HepG2 (cell line): Measurements from ENCODE around the gene WDR59. TPM values are rescaled to one million over a fixed set of nuclear protein-coding genes. Genes with fewer than 3 reads are reported as not detected.

Experiments used
- FLYWCH1 ChIP-seq: sonication (generic); formaldehyde crosslinking; IDR thresholded peaks from 2 replicates; pipeline ENCODE4 v1.8.1; 2023; ENCODE audit warnings: mild to moderate bottlenecking, missing genetic modification reagents
- HNRNPL ChIP-seq: fragments of 200-400 bp; formaldehyde crosslinking; IDR thresholded peaks from 2 replicates; pipeline ENCODE4 v1.6.1; 2017; ENCODE audit warnings: mild to moderate bottlenecking, low read depth, low read length
- MIER2 ChIP-seq: IDR thresholded peaks from 2 replicates; pipeline ENCODE4 v1.6.1; 2016; ENCODE audit warnings: missing biosample characterization, missing genetic modification reagents
- RBM22 ChIP-seq: fragments of 200-400 bp; formaldehyde crosslinking; optimal IDR thresholded peaks from 2 replicates; pipeline ENCODE3; 2017; ENCODE audit warnings: mild to moderate bottlenecking, low read length, moderate library complexity
- SMAD1 ChIP-seq: sonication (generic); formaldehyde crosslinking; IDR thresholded peaks from 2 replicates; pipeline ENCODE4 v1.4.0; 2020; ENCODE audit warnings: missing genetic modification reagents, low read depth, mild to moderate bottlenecking, borderline replicate concordance
- TP53 ChIP-seq: sonication (generic); formaldehyde crosslinking; conservative IDR thresholded peaks from 2 replicates; pipeline ENCODE4 v1.4.0; 2020; ENCODE audit warnings: missing genetic modification reagents
- ZNF317 ChIP-seq: sonication (generic); formaldehyde crosslinking; IDR thresholded peaks from 2 replicates; pipeline ENCODE4 v1.5.0; 2020; ENCODE audit warnings: mild to moderate bottlenecking, missing genetic modification reagents
- ZNF792 ChIP-seq: IDR thresholded peaks from 2 replicates; pipeline ENCODE4 v1.6.1; 2016
- polyA plus RNA-seq, 8 experiments: library from polyadenylated mRNA; depleted of rRNA in 3 of 8; stranded (reverse) in 7 of 8; unstranded in 1 of 8; fragments of >200 nt; fragmentation: Illumina TruSeq in 4 of 8; extraction: Trizol in 4 of 8; gene quantifications; 2 replicates each; pipeline versions ENCODE4 v1.2.1 to v1.2.3, GENCODE V29; 2011 to 2016; ENCODE audit warnings: low read depth in 4 of 8, missing spikeins in 1 of 8, mixed read lengths in 1 of 8; ENCODE audit not compliant: insufficient read depth in 1 of 8
- total RNA-seq, 5 experiments: library from RNA; depleted of rRNA; stranded (reverse); fragments of >200 nt; fragmentation: Illumina TruSeq; extraction: Trizol; gene quantifications; 2 replicates each; pipeline ENCODE4 v1.2.3, GENCODE V29; 2016; ENCODE audit warnings: low read depth in 1 of 5
- TF ChIP-seq, protein P1 (sequence below): sonication (generic); formaldehyde crosslinking; IDR thresholded peaks from 2 replicates; pipeline ENCODE4 v1.4.0; 2020; ENCODE audit warnings: missing genetic modification reagents
- TF ChIP-seq, protein P2 (sequence below), 2 experiments: fragments of 450-650 bp in 1 of 2; sonication (generic) in 1 of 2; formaldehyde crosslinking; IDR thresholded peaks; 2 replicates each; pipeline versions ENCODE4 v1.5.0 to v1.8.0; 2020 to 2022; ENCODE audit warnings: mild to moderate bottlenecking in 1 of 2, missing genetic modification reagents in 1 of 2
- TF ChIP-seq, protein P3 (sequence below): conservative IDR thresholded peaks from 2 replicates; pipeline ENCODE4 v1.6.1; 2018; ENCODE audit warnings: missing genetic modification reagents
- TF ChIP-seq, protein P4 (sequence below): sonication (generic); formaldehyde crosslinking; IDR thresholded peaks from 2 replicates; pipeline ENCODE4 v1.4.0; 2020; ENCODE audit warnings: missing genetic modification reagents
- TF ChIP-seq, protein P5 (sequence below): sonication (generic); formaldehyde crosslinking; IDR thresholded peaks from 2 replicates; pipeline ENCODE4 v1.9.0; 2021; ENCODE audit warnings: missing genetic modification reagents, borderline replicate concordance
- TF ChIP-seq, protein P6 (sequence below): IDR thresholded peaks from 2 replicates; pipeline ENCODE4 v1.6.1; 2016; ENCODE audit warnings: mild to moderate bottlenecking
- TF ChIP-seq, protein P7 (sequence below): sonication (generic); formaldehyde crosslinking; conservative IDR thresholded peaks from 2 replicates; pipeline ENCODE4 v1.8.0; 2022; ENCODE audit warnings: mild to moderate bottlenecking, moderate library complexity, missing genetic modification reagents
- TF ChIP-seq, protein P8 (sequence below): sonication (generic); formaldehyde crosslinking; IDR thresholded peaks from 2 replicates; pipeline ENCODE4 v1.4.0; 2020; ENCODE audit warnings: missing genetic modification reagents

WDR59 gene
- total and polyA plus RNA-seq, 2 of the 13 experiments (the other 11 are each of a cell fraction or from before 2014, with no cell fraction given) = 65.2 to 306 TPM

DNA sequence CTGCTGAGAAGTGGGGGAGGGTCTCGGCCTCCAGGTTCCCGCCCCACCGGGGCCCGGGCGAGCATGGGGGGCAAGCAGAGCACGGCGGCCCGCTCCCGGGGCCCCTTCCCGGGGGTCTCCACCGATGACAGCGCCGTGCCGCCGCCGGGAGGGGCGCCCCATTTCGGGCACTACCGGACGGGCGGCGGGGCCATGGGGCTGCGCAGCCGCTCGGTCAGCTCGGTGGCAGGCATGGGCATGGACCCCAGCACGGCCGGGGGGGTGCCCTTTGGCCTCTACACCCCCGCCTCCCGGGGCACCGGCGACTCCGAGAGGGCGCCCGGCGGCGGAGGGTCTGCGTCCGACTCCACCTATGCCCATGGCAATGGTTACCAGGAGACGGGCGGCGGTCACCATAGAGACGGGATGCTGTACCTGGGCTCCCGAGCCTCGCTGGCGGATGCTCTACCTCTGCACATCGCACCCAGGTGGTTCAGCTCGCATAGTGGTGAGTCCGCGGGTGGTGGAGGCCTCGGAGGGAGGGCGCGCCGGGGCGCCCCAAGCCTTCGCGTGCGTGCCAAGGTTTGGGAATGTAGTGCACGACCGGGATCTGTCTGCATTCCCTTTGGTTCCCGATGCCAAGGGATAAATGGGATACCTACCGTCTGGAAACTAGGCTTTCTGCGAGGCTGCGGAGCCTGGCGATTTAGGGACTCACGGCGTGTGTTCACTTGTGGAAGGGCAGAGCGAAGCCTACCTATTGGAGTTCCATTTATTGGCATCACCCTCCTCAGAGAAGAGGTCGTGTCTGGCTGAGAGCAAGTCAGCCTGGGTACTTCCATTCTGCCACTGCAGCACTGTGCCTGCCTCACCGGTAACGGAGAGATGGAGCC is 14.9 kb upstream of the WDR59 start (continued):
- TF ChIP-seq, protein P1, sequence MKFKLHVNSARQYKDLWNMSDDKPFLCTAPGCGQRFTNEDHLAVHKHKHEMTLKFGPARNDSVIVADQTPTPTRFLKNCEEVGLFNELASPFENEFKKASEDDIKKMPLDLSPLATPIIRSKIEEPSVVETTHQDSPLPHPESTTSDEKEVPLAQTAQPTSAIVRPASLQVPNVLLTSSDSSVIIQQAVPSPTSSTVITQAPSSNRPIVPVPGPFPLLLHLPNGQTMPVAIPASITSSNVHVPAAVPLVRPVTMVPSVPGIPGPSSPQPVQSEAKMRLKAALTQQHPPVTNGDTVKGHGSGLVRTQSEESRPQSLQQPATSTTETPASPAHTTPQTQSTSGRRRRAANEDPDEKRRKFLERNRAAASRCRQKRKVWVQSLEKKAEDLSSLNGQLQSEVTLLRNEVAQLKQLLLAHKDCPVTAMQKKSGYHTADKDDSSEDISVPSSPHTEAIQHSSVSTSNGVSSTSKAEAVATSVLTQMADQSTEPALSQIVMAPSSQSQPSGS = peak; percentile 45; the same call in 1 of the 2 replicates
- TF ChIP-seq, protein P2, sequence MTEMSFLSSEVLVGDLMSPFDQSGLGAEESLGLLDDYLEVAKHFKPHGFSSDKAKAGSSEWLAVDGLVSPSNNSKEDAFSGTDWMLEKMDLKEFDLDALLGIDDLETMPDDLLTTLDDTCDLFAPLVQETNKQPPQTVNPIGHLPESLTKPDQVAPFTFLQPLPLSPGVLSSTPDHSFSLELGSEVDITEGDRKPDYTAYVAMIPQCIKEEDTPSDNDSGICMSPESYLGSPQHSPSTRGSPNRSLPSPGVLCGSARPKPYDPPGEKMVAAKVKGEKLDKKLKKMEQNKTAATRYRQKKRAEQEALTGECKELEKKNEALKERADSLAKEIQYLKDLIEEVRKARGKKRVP (CRISPR knock-in tag; IDR thresholded peaks at IDR 0.05) = no peak
- TF ChIP-seq, protein P3, sequence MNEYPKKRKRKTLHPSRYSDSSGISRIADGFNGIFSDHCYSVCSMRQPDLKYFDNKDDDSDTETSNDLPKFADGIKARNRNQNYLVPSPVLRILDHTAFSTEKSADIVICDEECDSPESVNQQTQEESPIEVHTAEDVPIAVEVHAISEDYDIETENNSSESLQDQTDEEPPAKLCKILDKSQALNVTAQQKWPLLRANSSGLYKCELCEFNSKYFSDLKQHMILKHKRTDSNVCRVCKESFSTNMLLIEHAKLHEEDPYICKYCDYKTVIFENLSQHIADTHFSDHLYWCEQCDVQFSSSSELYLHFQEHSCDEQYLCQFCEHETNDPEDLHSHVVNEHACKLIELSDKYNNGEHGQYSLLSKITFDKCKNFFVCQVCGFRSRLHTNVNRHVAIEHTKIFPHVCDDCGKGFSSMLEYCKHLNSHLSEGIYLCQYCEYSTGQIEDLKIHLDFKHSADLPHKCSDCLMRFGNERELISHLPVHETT (CRISPR knock-in tag) = peak; percentile 50; the same call in 1 of the 2 replicates
- TF ChIP-seq, protein P4, sequence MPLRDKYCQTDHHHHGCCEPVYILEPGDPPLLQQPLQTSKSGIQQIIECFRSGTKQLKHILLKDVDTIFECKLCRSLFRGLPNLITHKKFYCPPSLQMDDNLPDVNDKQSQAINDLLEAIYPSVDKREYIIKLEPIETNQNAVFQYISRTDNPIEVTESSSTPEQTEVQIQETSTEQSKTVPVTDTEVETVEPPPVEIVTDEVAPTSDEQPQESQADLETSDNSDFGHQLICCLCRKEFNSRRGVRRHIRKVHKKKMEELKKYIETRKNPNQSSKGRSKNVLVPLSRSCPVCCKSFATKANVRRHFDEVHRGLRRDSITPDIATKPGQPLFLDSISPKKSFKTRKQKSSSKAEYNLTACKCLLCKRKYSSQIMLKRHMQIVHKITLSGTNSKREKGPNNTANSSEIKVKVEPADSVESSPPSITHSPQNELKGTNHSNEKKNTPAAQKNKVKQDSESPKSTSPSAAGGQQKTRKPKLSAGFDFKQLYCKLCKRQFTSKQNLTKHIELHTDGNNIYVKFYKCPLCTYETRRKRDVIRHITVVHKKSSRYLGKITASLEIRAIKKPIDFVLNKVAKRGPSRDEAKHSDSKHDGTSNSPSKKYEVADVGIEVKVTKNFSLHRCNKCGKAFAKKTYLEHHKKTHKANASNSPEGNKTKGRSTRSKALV (CRISPR knock-in tag) = peak; percentile 13; the same call in 1 of the 2 replicates
- TF ChIP-seq HNRNPL = peak; percentile 69; the same call in 1 of the 2 replicates
- peak; percentile 10; the same call in 1 of the 2 replicates for TF ChIP-seq ZNF792 (CRISPR knock-in tag)
- TF ChIP-seq, protein P5, sequence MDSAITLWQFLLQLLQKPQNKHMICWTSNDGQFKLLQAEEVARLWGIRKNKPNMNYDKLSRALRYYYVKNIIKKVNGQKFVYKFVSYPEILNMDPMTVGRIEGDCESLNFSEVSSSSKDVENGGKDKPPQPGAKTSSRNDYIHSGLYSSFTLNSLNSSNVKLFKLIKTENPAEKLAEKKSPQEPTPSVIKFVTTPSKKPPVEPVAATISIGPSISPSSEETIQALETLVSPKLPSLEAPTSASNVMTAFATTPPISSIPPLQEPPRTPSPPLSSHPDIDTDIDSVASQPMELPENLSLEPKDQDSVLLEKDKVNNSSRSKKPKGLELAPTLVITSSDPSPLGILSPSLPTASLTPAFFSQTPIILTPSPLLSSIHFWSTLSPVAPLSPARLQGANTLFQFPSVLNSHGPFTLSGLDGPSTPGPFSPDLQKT (CRISPR knock-in tag) = no peak
- TF ChIP-seq, protein P6, sequence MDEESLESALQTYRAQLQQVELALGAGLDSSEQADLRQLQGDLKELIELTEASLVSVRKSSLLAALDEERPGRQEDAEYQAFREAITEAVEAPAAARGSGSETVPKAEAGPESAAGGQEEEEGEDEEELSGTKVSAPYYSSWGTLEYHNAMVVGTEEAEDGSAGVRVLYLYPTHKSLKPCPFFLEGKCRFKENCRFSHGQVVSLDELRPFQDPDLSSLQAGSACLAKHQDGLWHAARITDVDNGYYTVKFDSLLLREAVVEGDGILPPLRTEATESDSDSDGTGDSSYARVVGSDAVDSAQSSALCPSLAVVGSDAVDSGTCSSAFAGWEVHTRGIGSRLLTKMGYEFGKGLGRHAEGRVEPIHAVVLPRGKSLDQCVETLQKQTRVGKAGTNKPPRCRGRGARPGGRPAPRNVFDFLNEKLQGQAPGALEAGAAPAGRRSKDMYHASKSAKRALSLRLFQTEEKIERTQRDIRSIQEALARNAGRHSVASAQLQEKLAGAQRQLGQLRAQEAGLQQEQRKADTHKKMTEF (CRISPR knock-in tag) = peak; percentile 75
- no peak for TF ChIP-seq FLYWCH1 (CRISPR knock-in tag)
- peak; percentile 48; the same call in 1 of the 2 replicates for TF ChIP-seq SMAD1
- TF ChIP-seq, protein P7, sequence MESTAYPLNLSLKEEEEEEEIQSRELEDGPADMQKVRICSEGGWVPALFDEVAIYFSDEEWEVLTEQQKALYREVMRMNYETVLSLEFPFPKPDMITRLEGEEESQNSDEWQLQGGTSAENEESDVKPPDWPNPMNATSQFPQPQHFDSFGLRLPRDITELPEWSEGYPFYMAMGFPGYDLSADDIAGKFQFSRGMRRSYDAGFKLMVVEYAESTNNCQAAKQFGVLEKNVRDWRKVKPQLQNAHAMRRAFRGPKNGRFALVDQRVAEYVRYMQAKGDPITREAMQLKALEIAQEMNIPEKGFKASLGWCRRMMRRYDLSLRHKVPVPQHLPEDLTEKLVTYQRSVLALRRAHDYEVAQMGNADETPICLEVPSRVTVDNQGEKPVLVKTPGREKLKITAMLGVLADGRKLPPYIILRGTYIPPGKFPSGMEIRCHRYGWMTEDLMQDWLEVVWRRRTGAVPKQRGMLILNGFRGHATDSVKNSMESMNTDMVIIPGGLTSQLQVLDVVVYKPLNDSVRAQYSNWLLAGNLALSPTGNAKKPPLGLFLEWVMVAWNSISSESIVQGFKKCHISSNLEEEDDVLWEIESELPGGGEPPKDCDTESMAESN (CRISPR knock-in tag) = peak; percentile 10; the same call in 1 of the 2 replicates
- no peak for TF ChIP-seq ZNF317 (CRISPR knock-in tag)
- TF ChIP-seq TP53 = no peak
- TF ChIP-seq MIER2 (CRISPR knock-in tag) = peak; percentile 44; the same call in 1 of the 2 replicates
- TF ChIP-seq RBM22 = peak; percentile 96
- TF ChIP-seq, protein P8, sequence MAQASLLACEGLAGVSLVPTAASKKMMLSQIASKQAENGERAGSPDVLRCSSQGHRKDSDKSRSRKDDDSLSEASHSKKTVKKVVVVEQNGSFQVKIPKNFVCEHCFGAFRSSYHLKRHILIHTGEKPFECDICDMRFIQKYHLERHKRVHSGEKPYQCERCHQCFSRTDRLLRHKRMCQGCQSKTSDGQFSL = no peak
